CD4-positive, alpha-beta T cell (primary cell): ENCODE results near the gene PIK3R2. TPM values are rescaled to one million over a fixed set of nuclear protein-coding genes. Genes with fewer than 3 reads are reported as not detected.

ENCODE experiments used
- ATAC-seq: fragments of 200-7000 bp; cut with Tn5 transposase; one replicate; pipeline ENCODE4 v1.10.0; 2022; ENCODE audit warnings: mild to moderate bottlenecking; ENCODE audit not compliant: poor library complexity
- CTCF ChIA-PET: fragments of 350-600 bp; sonication (Branson Sonifier 250); formaldehyde crosslinking; loops from one replicate; lab custom pipeline; 2021; ENCODE audit warnings: antibody characterized with exemption, inconsistent platforms; lab: Charles Lee
- POLR2A ChIA-PET: fragments of 350-600 bp; sonication (Branson Sonifier 250); formaldehyde crosslinking; loops from one replicate; lab custom pipeline; 2021; ENCODE audit warnings: antibody characterized with exemption, inconsistent platforms; lab: Charles Lee
- DNase-seq, 14 experiments: peaks; one replicate each; pipeline ENCODE4 v3.0.0-alpha.2; 2013 to 2020; ENCODE audit warnings: mixed read lengths in 2 of 14
- H3K27ac ChIP-seq, 2 donors: one replicate each; pipeline versions ENCODE4 v1.5.1 to v1.7.0; 2013; ENCODE audit warnings: low read length in 2 of 2, low read depth in 1 of 2, mild to moderate bottlenecking in 1 of 2
- H3K27me3 ChIP-seq, 2 experiments: 1 replicate in 1 of 2; 2 replicates in 1 of 2; pipeline versions ENCODE4 v1.6.1 to v1.7.0; 2013; ENCODE audit warnings: low read length in 2 of 2, control low read depth in 1 of 2, mild to moderate bottlenecking in 1 of 2, moderate library complexity in 1 of 2; ENCODE audit not compliant: insufficient read depth in 2 of 2, control insufficient read depth in 1 of 2
- H3K36me3 ChIP-seq: one replicate; pipeline ENCODE4 v1.6.1; 2013; ENCODE audit warnings: low read length, control low read depth; ENCODE audit not compliant: insufficient read depth
- H3K4me1 ChIP-seq: one replicate; pipeline ENCODE4 v1.6.1; 2013; ENCODE audit warnings: low read length, control low read depth; ENCODE audit not compliant: insufficient read depth
- H3K4me3 ChIP-seq: one replicate; pipeline ENCODE4 v1.5.1; 2013; ENCODE audit warnings: mild to moderate bottlenecking, low read length, moderate library complexity
- H3K9me3 ChIP-seq, 2 experiments: 1 replicate in 1 of 2; 2 replicates in 1 of 2; pipeline versions ENCODE4 v1.6.1 to v1.7.0; 2013; ENCODE audit warnings: low read length in 2 of 2, mild to moderate bottlenecking in 2 of 2, control low read depth in 1 of 2, moderate library complexity in 1 of 2; ENCODE audit not compliant: control insufficient read depth in 1 of 2, insufficient read depth in 1 of 2
- H3K27ac Mint-ChIP-seq: one replicate; pipeline ENCODE4 v1.8.0; 2020; ENCODE audit warnings: mixed read lengths
- H3K27me3 Mint-ChIP-seq: one replicate; pipeline ENCODE4 v1.8.0; 2021; ENCODE audit warnings: mixed read lengths
- H3K36me3 Mint-ChIP-seq: one replicate; pipeline ENCODE4 v1.8.0; 2021; ENCODE audit warnings: low read depth, mixed read lengths
- H3K4me1 Mint-ChIP-seq: one replicate; pipeline ENCODE4 v1.8.0; 2021; ENCODE audit warnings: low read depth, mixed read lengths
- H3K4me3 Mint-ChIP-seq: one replicate; pipeline ENCODE4 v1.8.0; 2020; ENCODE audit warnings: mild to moderate bottlenecking, mixed read lengths
- H3K9me3 Mint-ChIP-seq: one replicate; pipeline ENCODE4 v1.8.0; 2020; ENCODE audit warnings: mixed read lengths
- CTCF ChIP-seq: fragments of 200-600 bp; IDR thresholded peaks from one replicate; pipeline ENCODE4 v1.8.0; 2022; ENCODE audit warnings: antibody characterized with exemption, mild to moderate bottlenecking
- intact Hi-C, 2 experiments: fragments of 100-400 bp; cut with DNase I in 1 of 2; cut with micrococcal nuclease in 1 of 2; formaldehyde crosslinking; loops; one replicate each; pipeline versions ENCODE4 v1.15.1 to v1.9.0; 2023 to 2025; cut with DNase I, micrococcal nuclease
- total RNA-seq, 174 experiments: library from RNA in 2 of 174; stranded (reverse) in 2 of 174; gene quantifications; one replicate each; pipeline ENCODE4 v1.2.3 and lab custom pipeline; 2021 to 2026

PIK3R2 gene
- total RNA-seq, 2 experiments from 2014 or later: 4.6 to 5.6 TPM

GRCh38 chr19:18161636-18162002 lies 8.7 kb downstream of the PIK3R2 start:
- intact Hi-C loops: loop anchor here (1.0 to 2.0 kb wide), 3 partner anchors 49 to 249 kb away; no protein-coding TSS in a partner anchor
- POLR2A ChIA-PET: interaction anchor here (1.0 to 1.5 kb wide), 3 partner anchors 10 to 71 kb away, joined by 3 to 5 read pairs (median 3); no protein-coding TSS in a partner anchor
- Mint-ChIP-seq H3K27ac (no peak overlapping the region), H3K27me3 (no peaks in the 10 kb centered on the region), H3K36me3 (peaks cover 23% of the 10 kb centered on the region), H3K9me3 (no peaks in the 10 kb centered on the region), H3K4me1 (peaks cover 8% of the 10 kb centered on the region), H3K4me3 (no peak overlapping the region)
- CTCF ChIA-PET: interaction anchor here (1.8 kb wide), 1 partner anchor 9 kb away, joined by 9 read pairs; the partner anchor contains the start of gene PIK3R2
- no peaks in the 10 kb centered on the region for H3K9me3 ChIP-seq
- ATAC-seq: no peak
- no peaks in the 10 kb centered on the region for H3K27me3 ChIP-seq
- H3K4me3 ChIP-seq: peak overlapping the region; percentile 20
- H3K4me1 ChIP-seq: peaks cover 21% of the 10 kb centered on the region
- no peak overlapping the region for H3K27ac ChIP-seq
- peaks cover 25% of the 10 kb centered on the region for H3K36me3 ChIP-seq
- TF ChIP-seq CTCF: peak; percentile 28
- no peak for DNase-seq

DNA sequence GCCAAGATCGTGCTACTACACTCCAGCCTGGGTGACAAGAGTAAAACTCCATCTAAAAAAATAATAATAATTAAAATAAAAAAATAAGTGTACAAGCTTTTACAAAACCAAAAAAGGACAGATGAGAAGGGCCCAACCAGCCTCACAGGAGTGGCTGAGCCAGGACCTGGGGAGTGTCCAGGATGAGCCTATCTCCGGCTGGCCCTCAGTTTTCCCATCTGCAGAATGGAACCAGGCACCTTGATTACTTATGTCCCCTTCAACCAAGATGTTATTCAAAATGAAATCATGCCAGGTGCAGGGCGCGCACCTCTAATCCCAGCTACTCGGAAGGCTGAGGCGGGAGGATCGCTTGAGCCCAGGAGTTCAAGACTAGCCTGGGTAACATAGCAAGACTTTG lies 11.1 kb downstream of the PIK3R2 start:
- ATAC-seq (no peak), DNase-seq (no peak)
- POLR2A ChIA-PET: interaction anchor here (1.3 kb wide), 1 partner anchor 47 kb away, joined by 3 read pairs; no protein-coding TSS in a partner anchor
- Histone ChIP-seq H3K36me3 (peaks cover 31% of the 10 kb centered on the region), H3K4me3 (no peak overlapping the region), H3K27ac (no peak overlapping the region), H3K4me1 (peaks cover 25% of the 10 kb centered on the region), H3K27me3 (no peaks in the 10 kb centered on the region), H3K9me3 (no peaks in the 10 kb centered on the region)
- no peaks in the 10 kb centered on the region for H3K27me3 Mint-ChIP-seq
- intact Hi-C loops: no loop called here
- H3K27ac Mint-ChIP-seq: no peak overlapping the region
- H3K36me3 Mint-ChIP-seq: peaks cover 41% of the 10 kb centered on the region
- H3K9me3 Mint-ChIP-seq: no peaks in the 10 kb centered on the region
- CTCF ChIA-PET: interaction anchor here (0.6 kb wide), 1 partner anchor 50 kb away, joined by 4 read pairs; no protein-coding TSS in a partner anchor
- TF ChIP-seq CTCF: no peak
- peaks cover 8% of the 10 kb centered on the region for H3K4me1 Mint-ChIP-seq
- H3K4me3 Mint-ChIP-seq: no peak overlapping the region

DNA sequence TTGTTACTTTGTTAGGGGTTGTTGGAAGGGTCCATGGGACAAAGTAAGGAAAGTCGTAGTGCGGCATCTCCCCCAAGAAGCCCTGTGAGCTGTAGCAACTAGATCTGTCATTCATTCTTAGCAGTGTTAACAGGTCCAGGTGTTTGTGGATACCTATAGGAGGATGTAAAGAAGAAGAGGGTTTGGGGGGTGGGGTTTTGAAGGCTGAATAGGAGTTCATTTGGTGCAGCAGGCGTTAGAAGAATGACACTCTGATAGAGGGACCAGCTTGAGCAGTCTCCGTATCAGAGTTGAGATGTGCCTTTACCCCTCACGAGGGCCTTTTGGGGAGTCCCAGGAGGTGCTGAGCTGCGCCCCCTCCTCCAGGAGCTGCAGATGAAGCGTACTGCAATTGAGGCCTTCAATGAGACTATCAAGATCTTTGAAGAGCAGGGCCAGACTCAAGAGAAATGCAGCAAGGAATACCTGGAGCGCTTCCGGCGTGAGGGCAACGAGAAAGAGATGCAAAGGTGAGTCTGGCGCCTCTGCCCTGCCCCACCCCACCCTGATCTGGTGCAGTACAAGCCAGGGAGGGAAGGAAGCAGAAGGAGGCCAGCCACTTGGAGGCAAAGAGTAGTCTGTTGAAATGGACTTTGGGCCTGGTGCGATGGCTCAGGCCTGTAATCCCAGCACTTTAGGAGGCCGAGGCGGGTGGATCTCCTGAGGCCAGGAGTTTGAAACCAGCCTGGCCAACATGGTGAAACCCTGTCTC lies 13.0 kb downstream of the PIK3R2 start:
- Mint-ChIP-seq H3K4me1 (no peaks in the 10 kb centered on the region), H3K4me3 (no peak overlapping the region), H3K36me3 (peaks cover 44% of the 10 kb centered on the region), H3K27ac (no peak overlapping the region), H3K27me3 (no peaks in the 10 kb centered on the region), H3K9me3 (no peaks in the 10 kb centered on the region)
- Histone ChIP-seq H3K27me3 (no peaks in the 10 kb centered on the region), H3K27ac (no peak overlapping the region), H3K36me3 (peaks cover 31% of the 10 kb centered on the region), H3K4me1 (peaks cover 16% of the 10 kb centered on the region), H3K9me3 (no peaks in the 10 kb centered on the region), H3K4me3 (no peak overlapping the region)
- no peak for ATAC-seq
- DNase-seq: no peak
- TF ChIP-seq CTCF: no peak
- CTCF ChIA-PET: no interaction called here
- POLR2A ChIA-PET: no interaction called here
- intact Hi-C loops: loop anchor here in 1 of 2 experiments (2.0 to 5.0 kb wide), 2 partner anchors 159 to 229 kb away; no protein-coding TSS in a partner anchor
